Ammon's horn (tissue), 1 donor: ENCODE results near the gene ATP5F1E.

Source experiments
- DNase-seq: peaks from one replicate; pipeline ENCODE4 v3.0.0-alpha.2; 2016; ENCODE audit warnings: low spot score

The ATP5F1E gene

GRCh38 chr20:59005523-59006166 is 26.5 kb downstream of the ATP5F1E start:
- no peak for DNase-seq

- peak; percentile 59 for DNase-seq
These were observed 27.2 kb downstream of the ATP5F1E start for GRCh38 chr20:59004763-59005522.

- peak; percentile 45 for DNase-seq
These were observed 27.7 kb downstream of the ATP5F1E start for GRCh38 chr20:59004493-59004762.

GRCh38 chr20:59003836-59004492 is 28.2 kb downstream of the ATP5F1E start:
- DNase-seq: no peak

- DNase-seq: no peak
These were observed 29.2 kb downstream of the ATP5F1E start for GRCh38 chr20:59002874-59003399.

GRCh38 chr20:59002388-59002787 is 29.7 kb downstream of the ATP5F1E start:
- no peak for DNase-seq

GRCh38 chr20:59001449-59002171 is 30.5 kb downstream of the ATP5F1E start:
- DNase-seq: no peak

GRCh38 chr20:59001068-59001448 is 31.1 kb downstream of the ATP5F1E start:
- no peak for DNase-seq

- DNase-seq: no peak
These were observed 31.8 kb downstream of the ATP5F1E start for GRCh38 chr20:59000326-59000725.

GRCh38 chr20:58998656-58999055 is 33.5 kb downstream of the ATP5F1E start:
- DNase-seq: no peak

GRCh38 chr20:58997141-58997770 is 34.9 kb downstream of the ATP5F1E start:
- no peak for DNase-seq

GRCh38 chr20:58996226-58996611 is 35.9 kb downstream of the ATP5F1E start:
- no peak for DNase-seq

- no peak for DNase-seq
These were observed 36.5 kb downstream of the ATP5F1E start for GRCh38 chr20:58995461-58996225.

- no peak for DNase-seq
These were observed 37.6 kb downstream of the ATP5F1E start for GRCh38 chr20:58994390-58995159.

GRCh38 chr20:58993332-58994248 is 38.5 kb downstream of the ATP5F1E start:
- DNase-seq: no peak

GRCh38 chr20:58992911-58993310 is 39.2 kb downstream of the ATP5F1E start:
- DNase-seq: no peak

- no peak for DNase-seq
These were observed 40.4 kb downstream of the ATP5F1E start for GRCh38 chr20:58991715-58992114.

- no peak for DNase-seq
These were observed 41.3 kb downstream of the ATP5F1E start for GRCh38 chr20:58990651-58991445.

GRCh38 chr20:58989196-58989595 is 42.9 kb downstream of the ATP5F1E start:
- no peak for DNase-seq
